Forelimb muscle (tissue), 1 donor: ENCODE results near the gene SAMD11. TPM values are rescaled to one million over a fixed set of nuclear protein-coding genes. Genes with fewer than 3 reads are reported as not detected.
A peak's percentile ranks its signal among the peaks of the same experiment; 100 is the strongest.

Experiments used
- DNase-seq: peaks from one replicate; pipeline ENCODE4 v3.0.0-alpha.2; 2013; ENCODE audit warnings: low read depth
- polyA plus RNA-seq: library from polyadenylated mRNA; unstranded; fragments of 120-200 nt; gene quantifications from one replicate; pipeline ENCODE4 v1.2.1, GENCODE V29; 2013; ENCODE audit not compliant: insufficient read length

Gene SAMD11
- polyA plus RNA-seq, 1 donor, result 5.6 TPM

DNA sequence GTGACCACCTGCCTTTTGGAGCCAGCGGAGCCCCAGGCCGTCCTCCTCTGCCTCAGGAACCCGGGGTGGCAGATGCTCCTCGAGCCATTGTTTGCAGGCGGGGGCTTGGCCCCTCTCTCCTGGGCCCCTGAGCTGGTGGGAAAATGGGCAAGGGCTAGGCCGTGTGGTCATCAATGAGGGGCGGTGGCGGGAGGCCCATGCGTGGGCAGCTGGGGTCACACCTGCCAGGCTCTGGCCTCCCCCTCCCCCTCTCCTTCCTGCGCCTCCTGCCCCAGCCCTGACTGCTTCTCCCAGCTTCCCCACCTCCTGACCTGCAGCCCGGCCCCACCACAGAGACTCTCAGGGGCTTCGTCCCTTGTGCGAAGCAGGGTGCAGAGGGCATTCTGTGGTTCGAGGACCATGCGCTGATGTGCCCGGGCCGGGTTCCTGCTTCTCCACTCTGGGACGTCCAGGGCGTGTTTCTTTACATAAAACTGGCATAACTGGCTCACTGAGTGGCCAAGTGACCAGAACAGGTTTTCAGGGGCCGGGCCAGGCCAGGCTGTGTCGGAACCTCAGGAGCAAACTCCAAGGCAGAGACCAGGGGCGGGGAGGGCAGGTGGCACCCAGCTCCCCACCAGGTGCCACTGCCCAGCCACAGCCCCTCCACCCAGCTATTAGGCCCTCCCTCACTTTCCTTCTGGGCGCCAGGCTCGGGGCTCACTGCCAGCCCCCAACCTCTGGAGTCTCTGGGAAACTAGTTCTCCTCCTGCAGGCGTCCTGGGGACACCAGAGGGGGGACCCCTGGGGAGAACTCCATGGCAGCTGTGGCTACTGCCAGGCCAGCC lies 9.3 kb downstream of the SAMD11 start:
- DNase-seq, result no peak

DNA sequence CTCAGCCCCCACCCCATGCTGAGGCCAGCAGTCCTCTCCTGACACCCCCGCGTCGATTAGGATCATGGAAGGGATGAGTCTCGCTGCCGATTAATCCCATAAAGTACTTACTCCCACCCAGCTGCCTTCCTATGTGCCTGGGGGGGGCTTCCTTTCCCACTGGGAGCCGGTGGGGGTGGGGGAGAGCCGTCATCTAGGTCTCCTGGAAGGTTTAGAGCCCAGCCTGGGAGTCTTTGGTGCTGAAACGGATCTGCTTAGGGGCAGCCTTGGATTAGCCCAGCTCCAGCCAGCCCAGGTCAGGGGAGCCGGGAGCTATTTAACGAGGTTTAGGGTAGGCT lies 9.8 kb downstream of the SAMD11 start:
- DNase-seq, result no peak

DNA sequence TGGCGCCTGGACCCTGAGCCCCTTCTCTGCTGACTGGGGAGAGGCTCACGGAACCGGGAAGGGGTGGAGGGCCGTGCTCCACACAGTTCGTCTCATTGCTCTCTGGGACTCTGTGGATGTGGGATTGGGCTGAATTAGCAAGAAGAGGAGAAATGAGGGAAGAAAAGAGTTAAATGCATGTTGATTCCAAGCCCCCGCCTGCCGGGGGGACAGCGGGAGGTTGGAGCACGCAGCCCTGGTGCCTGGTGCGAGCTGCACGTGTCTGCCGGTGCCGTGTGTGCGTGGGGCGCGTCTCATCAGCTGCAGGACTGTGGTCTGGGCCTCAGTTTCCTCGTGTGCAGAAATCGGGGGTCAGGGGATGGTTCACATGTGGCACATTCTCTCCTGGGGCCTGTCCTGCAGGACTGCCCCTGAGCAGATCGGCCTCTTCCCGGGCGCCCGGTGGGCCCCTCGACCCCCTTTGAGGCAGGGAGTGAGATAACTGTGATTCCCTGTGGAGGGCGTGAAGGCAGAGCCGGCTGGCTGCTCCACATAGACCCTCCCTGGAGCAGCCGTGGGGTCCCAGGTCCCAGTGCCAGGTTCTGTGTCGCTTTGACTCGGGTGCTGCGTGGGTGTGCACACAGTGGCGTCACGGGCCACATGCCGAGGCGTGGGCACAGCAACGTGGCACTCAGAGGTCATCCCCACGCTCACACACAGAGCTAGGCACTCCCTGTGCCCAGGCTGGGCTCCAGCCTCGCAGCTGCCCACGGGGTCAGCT lies 11.4 kb downstream of the SAMD11 start:
- no peak for DNase-seq

DNA sequence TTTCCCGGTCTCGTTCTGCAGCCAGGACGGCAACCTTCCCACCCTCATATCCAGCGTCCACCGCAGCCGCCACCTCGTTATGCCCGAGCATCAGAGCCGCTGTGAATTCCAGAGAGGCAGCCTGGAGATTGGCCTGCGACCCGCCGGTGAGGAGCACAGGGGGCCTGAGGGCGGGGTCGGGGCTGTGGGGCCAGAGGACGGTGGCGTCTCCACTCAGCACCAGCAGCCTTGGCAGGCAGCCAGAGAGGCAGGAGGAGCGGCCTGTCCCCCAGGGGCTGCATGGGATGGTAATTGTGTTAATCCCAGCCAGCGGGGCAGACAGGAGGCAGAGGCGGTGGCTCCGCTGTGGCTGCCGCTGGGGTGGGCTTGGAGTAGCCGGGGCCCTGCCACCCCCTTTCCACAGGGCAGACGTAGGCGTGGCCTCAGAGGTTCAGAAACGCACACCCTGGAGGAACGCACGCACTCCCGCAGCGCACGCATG lies 12.1 kb downstream of the SAMD11 start:
- no peak for DNase-seq

DNA sequence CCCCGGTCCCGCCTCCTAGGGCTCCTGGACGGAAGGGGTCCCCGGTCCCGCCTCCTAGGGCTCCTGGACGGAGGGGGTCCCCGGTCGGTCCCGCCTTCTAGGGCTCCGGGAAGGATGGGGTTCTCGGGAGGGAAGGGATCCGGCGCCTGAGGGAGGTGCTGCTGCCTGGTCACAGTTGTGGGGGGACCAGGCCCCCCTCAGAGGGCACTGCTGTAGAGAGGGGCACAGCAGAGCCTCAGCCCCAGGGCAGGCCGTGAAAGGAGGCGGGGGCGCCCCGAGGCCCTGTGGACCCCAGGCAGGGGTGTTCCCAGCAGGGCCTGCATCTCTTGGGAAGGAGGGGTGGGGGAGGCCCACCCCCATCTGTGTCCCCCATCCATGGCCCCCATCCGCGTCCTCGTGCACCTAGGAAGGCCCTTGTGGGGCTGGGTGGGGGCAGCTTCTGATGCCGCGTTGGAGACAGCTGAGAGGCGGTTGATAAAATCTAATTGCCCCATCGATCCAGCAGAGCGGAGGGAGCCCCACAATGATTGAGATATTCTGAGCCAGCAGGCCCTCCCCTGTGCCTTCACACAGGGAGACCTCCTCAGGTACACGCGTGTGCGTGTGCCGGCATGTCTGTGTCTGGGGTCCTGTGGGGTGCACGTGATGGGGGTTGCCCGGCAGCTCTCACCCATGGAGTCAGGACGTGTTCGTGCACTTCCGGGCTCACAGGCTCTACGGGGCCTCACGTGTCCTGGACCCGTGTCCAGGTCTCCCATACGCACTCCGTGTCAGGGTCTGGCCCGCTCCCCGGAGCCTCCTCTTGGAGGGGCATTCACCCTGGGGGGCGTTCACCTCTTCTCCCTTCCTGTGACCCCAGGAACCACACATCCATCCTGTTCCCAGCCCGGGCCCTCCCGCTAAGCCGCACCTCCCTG lies 12.9 kb downstream of the SAMD11 start:
- no peak for DNase-seq

DNA sequence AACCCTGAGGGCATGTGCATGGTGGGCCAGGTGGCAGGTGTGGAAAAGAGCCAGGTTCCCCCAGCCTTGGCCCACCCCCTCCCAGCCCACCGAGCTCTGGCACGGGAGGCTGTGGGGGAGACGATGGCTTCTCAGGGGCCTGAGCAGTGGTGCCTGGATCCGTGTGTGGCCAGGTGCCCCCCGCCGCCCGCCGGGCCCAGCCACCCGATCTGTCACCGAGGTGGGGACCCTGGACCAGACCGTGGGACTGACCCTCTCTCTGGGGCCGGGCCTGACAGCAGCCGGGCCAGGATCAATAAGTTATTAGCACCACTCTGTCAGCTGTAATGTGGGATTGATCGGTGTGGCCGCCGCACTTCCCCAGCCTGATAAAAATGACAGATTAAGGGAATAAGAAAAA lies 13.8 kb downstream of the SAMD11 start:
- DNase-seq, result no peak

DNA sequence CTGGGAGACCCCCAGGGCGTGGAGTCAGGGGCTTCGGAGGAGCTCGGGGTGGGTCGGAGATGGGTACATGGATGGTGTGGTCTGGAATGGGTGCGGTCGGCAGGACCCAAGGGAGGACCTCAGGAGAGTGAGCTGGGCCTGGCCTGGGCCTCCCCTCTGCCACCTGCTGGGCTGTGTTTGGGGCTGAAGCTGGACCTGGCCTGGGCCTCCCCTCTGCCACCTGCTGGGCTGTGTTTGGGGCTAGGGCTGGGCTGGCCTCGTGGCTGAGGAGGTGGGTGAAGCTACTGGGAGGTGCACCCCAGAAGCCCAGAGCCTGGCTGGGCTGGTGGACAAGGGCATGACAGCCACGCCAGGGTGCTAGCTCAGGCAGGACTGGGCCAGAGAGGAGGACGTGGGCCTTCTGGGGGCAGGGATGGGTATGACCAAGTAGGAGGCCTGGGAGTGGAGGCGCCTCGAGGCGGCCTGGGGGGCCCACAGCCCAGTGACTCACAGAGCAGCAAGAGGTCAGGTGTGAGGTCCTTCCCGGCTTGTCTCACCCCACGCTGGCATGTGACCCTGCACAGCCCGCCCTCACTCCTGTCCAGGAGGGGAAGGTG lies 14.5 kb downstream of the SAMD11 start:
- no peak for DNase-seq

DNA sequence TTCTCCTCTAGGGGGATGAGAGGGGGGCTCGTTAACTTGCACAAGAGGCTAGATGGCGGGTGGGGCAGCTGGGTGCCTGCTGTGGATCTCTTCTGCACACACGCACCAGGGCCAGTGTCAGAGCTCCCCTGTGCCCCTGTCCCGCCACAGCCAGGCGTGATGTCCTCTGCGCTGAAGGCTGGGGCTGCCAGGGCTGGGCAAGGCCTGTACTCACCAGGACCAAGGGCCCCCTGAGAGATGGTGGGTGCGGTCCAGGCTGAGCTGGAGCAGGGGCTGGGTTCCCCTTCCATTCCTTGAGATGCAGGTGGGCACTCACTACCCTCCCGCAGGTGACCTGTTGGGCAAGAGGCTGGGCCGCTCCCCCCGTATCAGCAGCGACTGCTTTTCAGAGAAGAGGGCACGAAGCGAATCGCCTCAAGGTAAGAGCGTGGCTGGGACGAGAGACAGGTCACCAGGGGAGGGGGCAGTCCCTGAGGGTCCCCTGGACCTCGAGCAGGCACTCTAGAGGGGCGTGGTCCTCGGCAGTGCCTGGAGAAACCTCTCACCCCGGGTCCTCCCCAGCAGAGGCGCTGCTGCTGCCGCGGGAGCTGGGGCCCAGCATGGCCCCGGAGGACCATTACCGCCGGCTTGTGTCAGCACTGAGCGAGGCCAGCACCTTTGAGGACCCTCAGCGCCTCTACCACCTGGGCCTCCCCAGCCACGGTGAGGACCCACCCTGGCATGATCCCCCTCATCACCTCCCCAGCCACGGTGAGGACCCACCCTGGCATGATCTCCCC lies 15.2 kb downstream of the SAMD11 start:
- DNase-seq, result no peak

DNA sequence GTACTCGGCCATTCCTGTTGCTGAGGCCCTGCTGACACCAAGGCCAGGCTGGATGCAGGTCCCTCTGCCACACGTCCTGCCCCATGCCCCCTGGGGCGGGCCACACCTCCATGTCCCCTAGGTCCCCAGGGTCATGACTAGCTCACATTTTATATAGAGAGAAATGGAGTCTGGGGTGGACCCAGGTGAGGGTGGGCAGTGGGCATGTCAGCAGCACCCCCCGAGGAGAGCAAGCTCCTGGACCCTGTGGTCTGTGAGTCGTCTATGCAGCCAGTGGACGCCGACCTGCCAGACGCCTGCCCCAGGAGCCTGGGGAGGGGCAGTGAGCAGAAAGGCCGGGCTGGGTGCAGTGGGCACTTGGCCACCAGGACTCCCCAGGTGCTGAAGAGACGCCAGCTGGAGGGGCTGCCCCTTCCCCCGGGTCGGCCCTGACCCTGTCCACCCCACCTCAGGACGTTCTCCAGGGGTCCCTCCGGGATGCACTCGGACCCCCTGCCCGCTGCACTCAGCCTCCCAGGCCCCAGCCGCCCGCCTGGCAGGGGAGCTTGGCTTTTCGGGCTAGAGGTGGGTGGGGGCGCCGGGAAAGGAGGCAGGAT lies 15.9 kb downstream of the SAMD11 start:
- DNase-seq, result no peak

DNA sequence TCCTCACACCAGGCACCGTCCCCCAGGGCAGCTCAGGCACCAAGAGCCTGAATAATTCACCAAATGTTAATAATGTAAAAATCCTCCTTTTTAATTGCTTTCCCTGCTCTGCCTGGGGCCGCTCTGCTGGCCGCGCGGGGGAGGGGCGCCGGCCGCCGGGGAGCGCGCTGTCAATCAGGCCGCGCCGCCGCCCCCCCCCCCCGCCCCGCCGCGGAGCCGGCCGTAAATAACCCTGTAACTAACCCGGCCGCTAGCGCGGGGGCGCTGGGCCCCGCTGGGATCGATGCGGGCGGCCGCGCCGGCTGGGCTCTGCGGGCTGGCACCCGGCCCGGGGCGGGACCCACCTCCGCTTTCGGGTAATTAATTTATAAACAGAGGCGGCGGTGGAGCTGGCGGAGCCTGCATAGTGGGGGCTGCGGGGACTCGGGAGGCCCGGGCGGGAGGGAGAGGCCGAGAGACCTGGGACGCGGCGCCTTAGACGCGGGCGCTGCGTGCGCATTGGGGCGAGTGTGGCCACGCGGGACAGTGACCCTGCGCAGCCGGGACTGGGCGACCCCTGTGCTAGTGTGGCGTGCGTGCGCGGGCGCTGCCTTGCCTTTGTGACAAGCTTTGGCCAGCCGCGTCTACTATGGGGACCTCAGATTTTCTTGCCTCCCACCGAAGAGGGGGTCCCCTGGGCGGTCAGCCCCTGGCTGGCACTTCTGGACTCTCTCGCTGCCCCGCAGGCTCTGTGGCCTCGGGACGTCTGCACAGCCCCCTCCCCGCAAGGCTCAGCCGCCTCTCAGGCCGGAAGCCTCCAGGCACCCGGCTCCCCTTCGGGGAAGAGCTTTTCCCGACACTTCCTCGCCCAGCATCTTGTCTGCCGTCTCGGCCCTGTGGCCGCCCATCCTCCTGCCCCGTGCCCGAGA lies 16.6 kb downstream of the SAMD11 start:
- no peak for DNase-seq

DNA sequence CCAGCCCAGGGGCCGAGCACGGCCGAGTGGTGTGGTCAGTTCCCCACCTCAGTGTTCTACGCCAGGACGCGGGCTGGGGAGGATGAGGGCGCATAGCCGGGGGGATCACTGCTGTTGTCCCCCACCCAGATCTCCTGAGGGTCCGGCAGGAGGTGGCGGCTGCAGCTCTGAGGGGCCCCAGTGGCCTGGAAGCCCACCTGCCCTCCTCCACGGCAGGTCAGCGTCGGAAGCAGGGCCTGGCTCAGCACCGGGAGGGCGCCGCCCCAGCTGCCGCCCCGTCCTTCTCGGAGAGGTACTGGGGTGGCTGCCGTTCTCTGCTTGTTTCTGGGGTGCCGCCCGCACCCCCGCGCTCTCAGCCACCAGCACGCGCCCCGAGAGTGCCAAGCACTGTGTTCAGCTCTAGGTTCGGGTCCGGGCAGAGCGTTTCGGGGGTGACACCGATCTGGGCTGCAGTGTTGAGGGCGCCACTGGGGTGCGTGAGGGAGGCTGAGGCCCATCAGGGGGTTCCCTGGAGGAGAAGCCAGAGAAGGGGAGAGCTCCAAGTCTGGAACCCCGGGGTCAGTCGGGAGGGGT lies 17.4 kb downstream of the SAMD11 start:
- no peak for DNase-seq

DNA sequence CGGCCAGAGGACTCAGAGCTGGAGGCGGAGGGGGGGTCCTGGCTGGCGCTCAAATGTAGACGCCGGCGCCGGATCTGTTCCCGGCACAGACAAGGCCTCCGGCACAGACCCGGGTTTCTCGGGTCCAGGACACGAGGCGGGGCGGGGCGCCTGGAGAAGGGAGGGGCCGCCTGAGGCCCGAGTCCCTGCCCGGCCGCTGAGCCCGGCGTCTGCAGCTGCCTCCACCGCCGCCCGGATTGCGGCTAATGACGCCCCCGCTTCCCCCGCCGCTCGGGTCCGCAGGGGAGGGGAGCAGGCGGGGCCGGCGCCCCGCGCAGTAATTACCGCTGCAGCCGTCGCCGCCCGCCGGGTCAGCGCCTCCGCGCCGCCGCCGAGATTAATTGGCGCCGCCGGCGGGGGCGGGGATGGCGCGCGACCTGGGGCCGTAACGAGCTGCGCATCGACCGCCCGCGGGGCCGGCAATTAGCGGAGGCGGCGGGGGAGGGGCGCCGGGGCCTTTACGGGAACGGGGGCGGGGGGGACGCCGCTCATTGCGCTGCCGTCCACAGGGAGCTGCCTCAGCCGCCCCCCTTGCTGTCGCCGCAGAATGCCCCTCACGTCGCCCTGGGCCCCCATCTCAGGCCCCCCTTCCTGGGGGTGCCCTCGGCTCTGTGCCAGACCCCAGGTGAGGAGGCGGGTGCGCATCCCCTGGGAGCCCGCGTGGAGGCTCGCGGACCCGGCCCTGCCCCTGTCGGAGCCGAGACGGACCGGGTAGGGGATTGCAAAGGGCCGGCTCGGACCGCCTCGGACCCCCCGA lies 18.1 kb downstream of the SAMD11 start:
- peak; percentile 34 for DNase-seq

DNA sequence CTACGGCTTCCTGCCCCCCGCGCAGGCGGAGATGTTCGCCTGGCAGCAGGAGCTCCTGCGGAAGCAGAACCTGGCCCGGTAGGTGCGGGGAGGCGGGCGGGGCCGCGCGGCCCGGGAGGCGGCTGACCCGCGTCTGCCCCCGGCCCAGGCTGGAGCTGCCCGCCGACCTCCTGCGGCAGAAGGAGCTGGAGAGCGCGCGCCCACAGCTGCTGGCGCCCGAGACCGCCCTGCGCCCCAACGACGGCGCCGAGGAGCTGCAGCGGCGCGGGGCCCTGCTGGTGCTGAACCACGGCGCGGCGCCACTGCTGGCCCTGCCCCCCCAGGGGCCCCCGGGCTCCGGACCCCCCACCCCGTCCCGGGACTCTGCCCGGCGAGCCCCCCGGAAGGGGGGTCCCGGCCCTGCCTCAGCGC lies 18.7 kb downstream of the SAMD11 start:
- no peak for DNase-seq

DNA sequence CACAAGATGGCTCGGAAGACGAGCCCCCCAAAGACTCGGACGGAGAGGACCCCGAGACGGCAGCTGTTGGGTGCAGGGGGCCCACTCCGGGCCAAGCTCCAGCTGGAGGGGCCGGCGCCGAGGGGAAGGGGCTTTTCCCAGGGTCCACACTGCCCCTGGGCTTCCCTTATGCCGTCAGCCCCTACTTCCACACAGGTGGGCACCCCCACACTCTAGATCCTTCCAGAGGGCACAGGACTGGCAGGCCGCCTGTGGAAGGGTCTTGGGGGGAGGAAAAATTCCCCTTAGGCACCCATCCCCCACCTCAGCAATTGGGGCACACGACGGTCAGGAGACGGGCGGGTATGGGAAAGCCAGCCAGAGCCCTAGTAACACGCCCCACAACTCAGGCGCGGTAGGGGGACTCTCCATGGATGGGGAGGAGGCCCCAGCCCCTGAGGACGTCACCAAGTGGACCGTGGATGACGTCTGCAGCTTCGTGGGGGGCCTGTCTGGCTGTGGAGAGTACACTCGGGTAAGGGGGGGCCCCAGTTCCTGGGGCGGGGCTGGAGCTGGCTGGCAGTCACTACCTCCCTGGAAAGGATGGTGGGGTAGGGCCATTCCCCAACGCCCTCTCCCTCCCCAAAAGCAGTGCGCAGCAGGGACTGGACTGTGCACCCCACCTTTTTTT lies 19.3 kb downstream of the SAMD11 start:
- no peak for DNase-seq

DNA sequence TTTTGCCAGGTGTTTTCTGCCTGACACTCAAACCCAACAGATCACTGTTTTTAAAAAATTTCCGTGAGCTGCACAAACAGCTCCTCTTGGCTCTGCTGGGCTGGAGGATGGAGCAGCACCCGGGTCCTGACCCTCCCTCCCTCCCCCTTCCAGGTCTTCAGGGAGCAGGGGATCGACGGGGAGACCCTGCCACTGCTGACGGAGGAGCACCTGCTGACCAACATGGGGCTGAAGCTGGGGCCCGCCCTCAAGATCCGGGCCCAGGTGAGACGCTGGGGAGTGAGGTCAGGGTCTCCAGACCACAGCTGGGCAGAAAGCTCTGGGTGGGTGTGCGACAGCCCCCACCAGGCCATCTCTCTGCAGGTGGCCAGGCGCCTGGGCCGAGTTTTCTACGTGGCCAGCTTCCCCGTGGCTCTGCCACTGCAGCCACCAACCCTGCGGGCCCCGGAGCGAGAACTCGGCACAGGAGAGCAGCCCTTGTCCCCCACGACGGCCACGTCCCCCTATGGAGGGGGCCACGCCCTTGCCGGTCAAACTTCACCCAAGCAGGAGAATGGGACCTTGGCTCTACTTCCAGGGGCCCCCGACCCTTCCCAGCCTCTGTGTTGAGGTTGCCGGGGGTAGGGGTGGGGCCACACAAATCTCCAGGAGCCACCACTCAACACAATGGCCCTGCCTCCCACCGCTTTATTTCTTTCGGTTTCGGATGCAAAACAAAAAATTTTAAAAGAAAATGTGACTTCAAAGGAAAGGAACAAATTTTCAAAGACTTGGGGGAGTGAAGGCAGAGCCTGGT lies 20.0 kb downstream of the SAMD11 start:
- DNase-seq, result no peak
